ENCODE results near the gene COX6A1. TPM values are rescaled to one million over a fixed set of nuclear protein-coding genes. Genes with fewer than 3 reads are reported as not detected.

The COX6A1 gene
- polyA plus RNA-seq, 1 donor (not counting 4 experiments of a cell fraction or from before 2014, with no cell fraction given) = 663 TPM

GRCh38 chr12:120488057-120488640, 50.2 kb downstream of the COX6A1 start:
- no peak overlapping the region for H3K27ac ChIP-seq (ENCODE audit: control insufficient read depth, insufficient read depth, low read length)
- FAIRE-seq = no peak

GRCh38 chr12:120489018-120489417, 51.1 kb downstream of the COX6A1 start:
- DNase-seq (ENCODE audit: low read depth, low spot score) (no peak), FAIRE-seq (no peak)
- TF ChIP-seq EZH2 (IDR thresholded peaks at IDR 0.05; ENCODE audit: low read length) = no peak
- no peak for TF ChIP-seq CTCF (optimal IDR thresholded peaks at IDR 0.05 in 1 of 3, IDR thresholded peaks at IDR 0.05 in 1 of 3, conservative IDR thresholded peaks at IDR 0.05 in 1 of 3; ENCODE audit: extremely low read depth in 1 of 3, insufficient read depth in 2 of 3, low read length in 3 of 3)
- H3K36me3 ChIP-seq (ENCODE audit: control insufficient read depth in 2 of 2, extremely low read depth in 1 of 2, insufficient read depth in 2 of 2, low read length in 2 of 2) = peaks cover 0 to 10% of the 10 kb centered on the region in 2 experiments
- H2AFZ ChIP-seq (ENCODE audit: control insufficient read depth, low read length) = no peak overlapping the region
- dilution Hi-C loops (cut with MboI; ENCODE audit: extremely low pct_ligation_motif_present, low sequenced_read_pairs) = no loop called here
- no peak overlapping the region for H3K4me3 ChIP-seq (ENCODE audit: control insufficient read depth in 2 of 3, extremely low read depth in 1 of 3, insufficient read depth in 2 of 3, low read depth in 1 of 3, low read length in 3 of 3)
- H3K9me1 ChIP-seq (ENCODE audit: control insufficient read depth, extremely low read depth, insufficient read depth, low read length) = peaks cover 2% of the 10 kb centered on the region
- no peaks in the 10 kb centered on the region for H3K4me1 ChIP-seq (ENCODE audit: control insufficient read depth, extremely low read depth, insufficient read depth, low read length)
- no peaks in the 10 kb centered on the region for H3K27me3 ChIP-seq (ENCODE audit: control insufficient read depth, extremely low read depth, insufficient read depth, low read length)
- no peak overlapping the region for H3K9ac ChIP-seq (ENCODE audit: control insufficient read depth, extremely low read depth, insufficient read depth, low read length)
- H3K27ac ChIP-seq (ENCODE audit: control insufficient read depth, insufficient read depth, low read length) = no peak overlapping the region
- H4K20me1 ChIP-seq (ENCODE audit: control insufficient read depth, extremely low read depth, insufficient read depth, low read length) = peaks cover 2% of the 10 kb centered on the region
- no peaks in the 10 kb centered on the region for H3K9me3 ChIP-seq (ENCODE audit: control insufficient read depth, low read depth, low read length)
- no peak overlapping the region for H3K4me2 ChIP-seq (ENCODE audit: control insufficient read depth, extremely low read depth, insufficient read depth, low read depth, low read length)
- peaks cover 2% of the 10 kb centered on the region for H3K79me2 ChIP-seq (ENCODE audit: control insufficient read depth, insufficient read depth, low read length)

More at GRCh38 chr12:120488057-120488640, 50.2 kb downstream of the COX6A1 start:
- Histone ChIP-seq H3K4me1 (ENCODE audit: control insufficient read depth, extremely low read depth, insufficient read depth, low read length) (no peaks in the 10 kb centered on the region), H3K9me1 (ENCODE audit: control insufficient read depth, extremely low read depth, insufficient read depth, low read length) (peaks cover 2% of the 10 kb centered on the region), H3K79me2 (ENCODE audit: control insufficient read depth, insufficient read depth, low read length) (peaks cover 2% of the 10 kb centered on the region), H3K4me2 (ENCODE audit: control insufficient read depth, extremely low read depth, insufficient read depth, low read depth, low read length) (no peak overlapping the region), H3K27me3 (ENCODE audit: control insufficient read depth, extremely low read depth, insufficient read depth, low read length) (no peaks in the 10 kb centered on the region), H3K36me3 (ENCODE audit: control insufficient read depth in 2 of 2, extremely low read depth in 1 of 2, insufficient read depth in 2 of 2, low read length in 2 of 2) (peaks cover 0 to 10% of the 10 kb centered on the region in 2 experiments), H4K20me1 (ENCODE audit: control insufficient read depth, extremely low read depth, insufficient read depth, low read length) (peaks cover 2% of the 10 kb centered on the region), H3K4me3 (ENCODE audit: control insufficient read depth in 2 of 3, extremely low read depth in 1 of 3, insufficient read depth in 2 of 3, low read depth in 1 of 3, low read length in 3 of 3) (no peak overlapping the region), H3K9ac (ENCODE audit: control insufficient read depth, extremely low read depth, insufficient read depth, low read length) (no peak overlapping the region), H3K9me3 (ENCODE audit: control insufficient read depth, low read depth, low read length) (no peaks in the 10 kb centered on the region), H2AFZ (ENCODE audit: control insufficient read depth, low read length) (no peak overlapping the region)
- no peak for TF ChIP-seq EZH2 (IDR thresholded peaks at IDR 0.05; ENCODE audit: low read length)
- TF ChIP-seq CTCF (optimal IDR thresholded peaks at IDR 0.05 in 1 of 3, IDR thresholded peaks at IDR 0.05 in 1 of 3, conservative IDR thresholded peaks at IDR 0.05 in 1 of 3; ENCODE audit: extremely low read depth in 1 of 3, insufficient read depth in 2 of 3, low read length in 3 of 3) = no peak
- no peak for DNase-seq (ENCODE audit: low read depth, low spot score)
- dilution Hi-C loops (cut with MboI; ENCODE audit: extremely low pct_ligation_motif_present, low sequenced_read_pairs) = no loop called here

All from keratinocyte (primary cell).